Colonic mucosa (tissue), 4 donors: ENCODE measurements around the gene VAC14. TPM values are rescaled to one million over a fixed set of nuclear protein-coding genes. Genes with fewer than 3 reads are reported as not detected.

ENCODE experiments used
- DNase-seq: peaks from one replicate; pipeline ENCODE4 v3.0.0-alpha.2; 2020
- H3K27ac ChIP-seq: fragments of 200-600 bp; one replicate; pipeline ENCODE4 v1.8.0; 2021
- H3K27me3 ChIP-seq: fragments of 200-600 bp; one replicate; pipeline ENCODE4 v1.8.0; 2021
- H3K36me3 ChIP-seq: fragments of 200-600 bp; one replicate; pipeline ENCODE4 v1.8.0; 2021
- H3K4me1 ChIP-seq: fragments of 200-600 bp; one replicate; pipeline ENCODE4 v1.8.0; 2021; ENCODE audit warnings: mild to moderate bottlenecking
- H3K4me3 ChIP-seq: fragments of 200-600 bp; one replicate; pipeline ENCODE4 v1.8.0; 2021
- H3K9ac ChIP-seq, 2 donors: one replicate each; pipeline ENCODE4 v1.7.0; 2013; ENCODE audit warnings: control low read depth in 2 of 2, low read depth in 2 of 2, low read length in 2 of 2
- H3K9me3 ChIP-seq: fragments of 200-600 bp; one replicate; pipeline ENCODE4 v1.8.0; 2021
- intact Hi-C: fragments of 100-400 bp; cut with DNase I; formaldehyde crosslinking; loops from one replicate; pipeline ENCODE4 v1.14.1; 2022
- total RNA-seq, 2 donors: library from RNA; stranded (reverse); fragmentation: NEBNext Ultra II Directional in 1 of 2; extraction: Animal tissue kit (Norgen Biotek cat#: 25700) in 1 of 2; gene quantifications; one replicate each; pipeline ENCODE4 v1.2.1, GENCODE V29; 2021
- TF ChIP-seq, protein P1 (sequence below): fragments of 200-600 bp; IDR thresholded peaks from one replicate; pipeline ENCODE4 v1.8.0; 2022; ENCODE audit warnings: antibody characterized with exemption, mild to moderate bottlenecking
- donor health status: healthy.
- donor health status: DM: no; HTN: no; CAD: no.
- donor health status: DM: no; HTN: no; CAD: no.

VAC14 gene
- total RNA-seq, 2 donors from 2014 or later, result 20.7 to 41.8 TPM

DNA sequence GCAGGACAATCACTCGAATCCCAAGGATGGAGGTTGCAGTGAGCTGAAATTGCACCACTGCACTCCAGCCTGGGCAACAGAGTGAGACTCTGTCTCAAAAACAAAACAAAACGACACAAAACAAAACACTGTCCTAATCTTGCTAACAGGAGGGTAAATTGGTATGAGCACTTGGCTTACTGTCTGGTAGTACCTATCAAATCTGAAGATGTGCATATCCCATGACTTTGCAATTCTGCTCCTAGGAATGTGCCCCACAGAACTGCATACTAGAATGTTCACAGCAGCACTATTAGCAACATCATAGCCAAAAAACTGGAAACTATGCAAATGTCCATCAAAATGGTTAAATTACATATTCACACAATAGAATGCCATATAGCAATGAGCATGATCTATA is 130.8 kb downstream of the VAC14 start:
- Histone ChIP-seq H3K9me3 (no peaks in the 10 kb centered on the region), H3K4me1 (no peaks in the 10 kb centered on the region), H3K27ac (no peak overlapping the region), H3K9ac (no peak overlapping the region), H3K36me3 (no peaks in the 10 kb centered on the region), H3K27me3 (no peaks in the 10 kb centered on the region), H3K4me3 (no peak overlapping the region)
- no peak for DNase-seq
- TF ChIP-seq, protein P1, sequence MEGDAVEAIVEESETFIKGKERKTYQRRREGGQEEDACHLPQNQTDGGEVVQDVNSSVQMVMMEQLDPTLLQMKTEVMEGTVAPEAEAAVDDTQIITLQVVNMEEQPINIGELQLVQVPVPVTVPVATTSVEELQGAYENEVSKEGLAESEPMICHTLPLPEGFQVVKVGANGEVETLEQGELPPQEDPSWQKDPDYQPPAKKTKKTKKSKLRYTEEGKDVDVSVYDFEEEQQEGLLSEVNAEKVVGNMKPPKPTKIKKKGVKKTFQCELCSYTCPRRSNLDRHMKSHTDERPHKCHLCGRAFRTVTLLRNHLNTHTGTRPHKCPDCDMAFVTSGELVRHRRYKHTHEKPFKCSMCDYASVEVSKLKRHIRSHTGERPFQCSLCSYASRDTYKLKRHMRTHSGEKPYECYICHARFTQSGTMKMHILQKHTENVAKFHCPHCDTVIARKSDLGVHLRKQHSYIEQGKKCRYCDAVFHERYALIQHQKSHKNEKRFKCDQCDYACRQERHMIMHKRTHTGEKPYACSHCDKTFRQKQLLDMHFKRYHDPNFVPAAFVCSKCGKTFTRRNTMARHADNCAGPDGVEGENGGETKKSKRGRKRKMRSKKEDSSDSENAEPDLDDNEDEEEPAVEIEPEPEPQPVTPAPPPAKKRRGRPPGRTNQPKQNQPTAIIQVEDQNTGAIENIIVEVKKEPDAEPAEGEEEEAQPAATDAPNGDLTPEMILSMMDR, result no peak
- intact Hi-C loops, result no loop called here

- H3K9me3 ChIP-seq, result no peaks in the 10 kb centered on the region
- no peak for DNase-seq
- H3K4me3 ChIP-seq, result no peak overlapping the region
- intact Hi-C loops, result no loop called here
- TF ChIP-seq, protein P1, result no peak
- no peak overlapping the region for H3K27ac ChIP-seq
- H3K27me3 ChIP-seq, result no peaks in the 10 kb centered on the region
- H3K4me1 ChIP-seq, result no peaks in the 10 kb centered on the region
- H3K9ac ChIP-seq, result no peak overlapping the region
- no peaks in the 10 kb centered on the region for H3K36me3 ChIP-seq
Observed at GRCh38 chr16:70665806-70666735, 134.9 kb downstream of the VAC14 start.

- Histone ChIP-seq H3K27me3 (no peaks in the 10 kb centered on the region), H3K9me3 (no peaks in the 10 kb centered on the region), H3K4me1 (no peaks in the 10 kb centered on the region), H3K4me3 (no peak overlapping the region), H3K27ac (no peak overlapping the region), H3K36me3 (no peaks in the 10 kb centered on the region), H3K9ac (no peak overlapping the region)
- TF ChIP-seq, protein P1, result no peak
- DNase-seq, result no peak
- intact Hi-C loops, result no loop called here
Observed at GRCh38 chr16:70665113-70665694, 135.8 kb downstream of the VAC14 start.

DNA sequence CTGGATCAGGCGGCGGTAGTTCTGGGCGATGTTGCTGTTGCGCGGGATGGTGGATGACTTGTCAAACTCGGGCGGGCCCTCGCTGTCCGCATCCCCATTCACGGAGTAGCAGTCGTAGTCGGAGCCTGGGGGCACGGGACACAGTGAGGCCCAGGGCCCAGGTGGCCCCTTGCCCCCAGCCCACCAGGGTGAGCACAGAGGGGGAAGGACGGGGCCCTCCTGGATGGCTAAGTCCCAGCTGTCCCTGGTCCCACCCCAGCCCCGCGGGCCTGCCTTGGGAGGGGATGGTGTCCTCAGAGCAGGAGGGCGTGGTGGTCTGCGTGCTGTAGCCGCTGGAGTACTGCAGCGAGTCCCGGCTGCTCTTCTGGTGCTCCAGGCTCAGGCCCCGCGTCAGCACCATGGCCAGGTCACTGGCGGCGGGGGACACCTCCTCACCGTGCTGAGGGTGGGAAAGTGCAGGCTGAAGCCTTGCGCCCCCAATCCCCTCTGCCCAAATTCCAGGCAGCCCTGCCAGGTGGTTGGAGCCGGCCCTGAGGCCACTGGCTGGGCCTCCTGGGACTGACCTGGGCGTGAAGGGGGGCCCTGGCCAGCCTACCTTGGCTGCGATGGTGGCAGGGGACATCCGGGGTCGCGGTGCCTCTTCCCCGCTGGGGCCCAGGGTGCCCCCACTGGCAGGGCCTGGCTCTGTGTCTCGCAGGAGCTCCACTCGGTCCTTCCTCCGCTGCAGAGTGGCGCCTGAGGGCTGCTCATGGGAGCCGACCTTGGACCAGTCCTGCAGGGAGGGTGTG is 136.4 kb downstream of the VAC14 start:
- H3K9me3 ChIP-seq, result no peaks in the 10 kb centered on the region
- H3K4me3 ChIP-seq, result no peak overlapping the region
- DNase-seq, result no peak
- no peak overlapping the region for H3K27ac ChIP-seq
- intact Hi-C loops, result no loop called here
- H3K27me3 ChIP-seq, result no peaks in the 10 kb centered on the region
- TF ChIP-seq, protein P1, result no peak
- no peaks in the 10 kb centered on the region for H3K36me3 ChIP-seq
- H3K9ac ChIP-seq, result no peak overlapping the region
- H3K4me1 ChIP-seq, result no peaks in the 10 kb centered on the region

DNA sequence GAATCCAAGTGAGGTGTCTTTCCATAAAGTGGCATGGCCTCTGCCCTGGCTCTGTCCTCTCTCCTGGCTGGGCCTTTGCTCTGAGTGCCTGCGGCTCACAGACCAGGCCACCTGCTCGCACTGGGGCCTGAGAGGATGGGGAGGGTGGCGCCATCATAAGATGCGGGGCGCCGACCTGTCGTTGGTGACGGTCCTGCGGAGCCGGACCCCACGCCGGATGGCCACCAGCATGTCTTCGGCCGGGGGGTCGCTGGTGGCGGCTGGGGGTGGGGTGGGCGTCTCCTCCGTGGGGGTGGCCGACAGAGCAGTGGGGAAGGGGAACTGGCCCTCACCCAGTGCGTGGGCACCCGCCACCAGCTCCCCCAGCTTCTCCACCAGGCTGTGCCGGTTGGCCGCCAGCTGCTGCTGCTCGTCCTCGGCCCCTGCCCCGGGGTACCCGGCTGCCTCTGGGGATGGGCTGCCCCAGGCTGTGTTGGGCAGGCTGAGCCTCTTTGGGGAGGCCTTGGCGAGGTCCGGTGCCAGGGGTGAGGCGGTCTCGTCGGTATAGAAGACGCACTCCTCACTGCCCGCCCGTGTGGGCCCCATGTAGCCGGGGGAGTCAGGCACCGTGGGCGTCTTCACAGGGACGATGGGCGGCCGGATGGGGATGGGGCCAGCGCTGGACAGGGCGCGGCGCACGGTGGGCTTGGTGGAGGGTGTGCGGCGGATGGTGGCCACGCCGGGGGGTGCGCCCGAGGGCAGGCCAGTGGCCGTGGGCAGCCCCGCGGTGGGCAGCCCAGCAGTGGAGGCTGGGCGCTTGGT is 137.2 kb downstream of the VAC14 start:
- Histone ChIP-seq H3K27me3 (no peaks in the 10 kb centered on the region), H3K4me1 (no peaks in the 10 kb centered on the region), H3K27ac (no peak overlapping the region), H3K9me3 (no peaks in the 10 kb centered on the region), H3K9ac (no peak overlapping the region), H3K36me3 (no peaks in the 10 kb centered on the region), H3K4me3 (no peak overlapping the region)
- TF ChIP-seq, protein P1, result no peak
- intact Hi-C loops, result no loop called here
- no peak for DNase-seq
